NCI-H526 treated with DMSO at 0.1 percent for 48 hours (cell line): ENCODE data around the gene GALNT12.
A peak's percentile ranks its signal among the peaks of the same experiment; 100 is the strongest.

Experiments
- DNase-seq: peaks from one replicate; lab custom pipeline; 2025; lab: John Stamatoyannopoulos, UW

The GALNT12 gene

DNA sequence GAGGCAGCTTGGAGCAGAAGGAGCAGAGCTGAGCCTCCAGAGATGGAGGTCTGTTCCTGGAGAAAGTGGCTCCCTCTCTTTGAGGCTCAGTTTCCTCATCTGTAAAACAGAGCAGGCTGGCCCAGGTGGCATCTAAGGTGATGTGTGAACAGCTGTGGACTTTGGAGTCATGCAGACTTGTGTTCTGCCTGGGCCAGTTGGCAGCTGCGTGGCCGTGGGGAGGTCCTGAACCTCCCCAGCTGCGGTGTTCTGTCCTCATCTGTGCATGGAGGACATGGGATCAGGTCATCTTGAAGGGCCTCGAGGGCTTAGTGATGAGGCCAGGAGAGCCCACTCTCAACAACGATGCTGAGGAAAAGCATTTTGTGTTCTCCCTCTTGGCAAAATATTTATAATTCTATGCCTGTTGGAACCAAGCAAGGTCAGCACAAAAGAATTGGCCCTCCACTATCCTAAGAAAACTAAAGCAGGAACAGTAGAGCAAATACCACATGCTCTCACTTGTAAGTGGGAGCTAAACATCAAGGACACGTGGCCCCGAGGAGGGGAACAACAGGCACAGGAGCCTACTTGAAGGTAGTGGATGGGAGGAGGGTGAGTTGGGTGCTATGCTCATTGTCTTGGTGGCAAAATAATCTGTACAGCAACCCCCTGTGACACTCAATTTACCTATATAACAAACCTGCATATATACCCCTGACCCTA, 73.0 kb downstream of the GALNT12 start:
- no peak for DNase-seq

DNA sequence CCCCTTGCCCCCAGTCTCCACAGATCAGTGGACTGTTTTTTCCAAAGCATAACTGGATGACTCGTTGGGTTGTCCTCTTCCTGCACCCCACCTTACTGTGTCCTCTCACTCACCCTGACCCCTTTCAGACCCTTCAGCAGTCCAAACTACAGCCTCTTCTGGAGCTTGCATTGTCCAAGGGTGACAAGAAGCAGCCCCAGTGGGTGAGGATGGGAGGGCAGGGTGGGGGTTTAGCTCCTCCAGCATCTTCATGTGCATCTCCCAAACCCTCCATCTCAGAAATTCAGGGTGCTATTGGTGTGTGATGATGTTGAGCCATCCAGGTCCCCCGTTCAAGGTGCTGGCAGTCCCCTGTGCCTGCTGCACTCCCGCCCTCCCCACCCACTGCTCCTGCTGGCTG, 73.9 kb downstream of the GALNT12 start:
- DNase-seq, result no peak

DNA sequence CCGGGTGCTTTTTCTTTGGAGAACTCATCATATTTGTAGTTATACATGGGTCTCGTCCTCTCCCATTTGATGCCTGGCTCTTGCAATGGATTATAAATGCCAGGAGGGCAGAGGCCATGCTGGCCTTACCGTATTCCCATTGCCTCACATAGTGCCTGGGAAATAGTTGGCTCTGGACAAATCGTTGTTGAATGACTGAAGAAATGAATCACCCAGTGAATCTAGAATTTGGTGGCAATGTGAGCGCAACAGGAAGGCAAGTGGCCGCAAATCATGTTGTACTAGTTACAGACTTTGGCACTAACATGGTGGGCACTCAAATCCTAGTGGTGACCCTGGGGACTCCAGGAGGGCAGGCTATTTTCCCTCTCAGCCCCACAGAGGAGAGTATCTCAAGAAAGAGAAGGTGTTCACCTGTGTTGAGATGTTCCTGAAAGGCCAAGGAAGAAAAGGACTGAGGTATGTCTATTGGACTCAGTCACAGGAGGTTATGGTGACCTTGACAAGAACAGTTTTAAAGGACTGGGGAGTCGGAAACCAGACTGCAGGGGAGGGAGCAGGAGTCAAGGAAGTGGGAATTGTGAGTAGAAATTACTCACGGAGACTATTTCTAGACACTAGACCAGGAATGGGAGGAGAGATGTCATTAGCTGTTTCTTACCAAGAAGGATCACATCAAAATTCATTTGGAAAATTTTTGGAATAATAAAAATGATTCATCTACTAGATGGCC, 74.5 kb downstream of the GALNT12 start:
- no peak for DNase-seq

DNA sequence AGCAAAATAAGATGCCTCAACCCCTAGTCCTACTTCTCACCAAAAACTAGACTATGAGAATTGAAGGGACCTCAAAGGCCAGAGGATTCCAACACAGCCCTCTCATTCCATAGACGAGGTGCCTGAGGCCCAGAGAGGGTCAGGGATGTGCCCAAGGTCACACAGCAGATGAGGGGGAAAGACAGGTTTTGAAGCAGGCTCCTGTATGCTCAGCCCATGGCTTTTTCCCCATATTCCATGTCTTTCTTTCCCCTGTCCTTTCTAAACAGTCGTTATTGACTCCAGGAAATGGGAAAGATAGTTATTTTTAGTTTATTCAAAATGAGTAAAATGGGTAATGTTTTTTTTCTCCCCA, 75.1 kb downstream of the GALNT12 start:
- no peak for DNase-seq

DNA sequence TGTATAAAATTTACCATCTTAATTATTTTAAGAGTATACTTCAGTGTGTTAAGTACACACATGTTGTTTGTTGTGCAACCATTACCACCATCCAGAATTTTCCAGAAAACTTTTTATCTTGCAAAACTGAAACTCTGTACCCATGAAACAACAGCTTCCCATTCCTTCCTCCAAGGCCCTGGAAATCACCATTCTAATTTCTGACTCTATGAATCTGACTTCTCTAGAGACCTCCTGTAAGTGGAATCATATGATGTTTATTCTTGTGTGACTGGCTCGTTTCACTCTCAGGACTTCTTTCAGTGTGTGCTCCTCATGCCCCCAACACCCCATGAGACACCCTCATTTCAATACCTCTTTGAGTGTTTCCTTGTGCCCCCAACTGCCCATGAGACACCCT, 75.8 kb downstream of the GALNT12 start:
- DNase-seq, result no peak

DNA sequence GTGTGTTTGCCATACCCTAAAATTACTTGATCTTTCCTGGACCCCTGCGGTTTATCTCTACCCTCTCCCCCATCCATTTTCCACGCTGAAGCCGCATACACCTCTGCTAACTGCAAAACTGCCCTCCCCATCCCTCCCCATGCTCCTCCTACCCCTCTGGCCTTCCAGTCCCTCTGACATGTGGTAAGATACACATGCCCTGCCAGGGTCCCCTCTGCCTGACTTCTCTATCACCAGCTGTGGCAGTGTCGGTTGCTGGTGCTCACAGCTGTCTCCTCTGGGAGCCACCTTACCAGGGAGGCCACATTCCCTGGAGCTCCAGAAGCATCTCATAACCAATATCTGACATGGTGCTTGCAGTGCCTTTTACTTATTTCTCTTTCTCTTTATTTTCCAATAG, 77.4 kb downstream of the GALNT12 start:
- no peak for DNase-seq

DNA sequence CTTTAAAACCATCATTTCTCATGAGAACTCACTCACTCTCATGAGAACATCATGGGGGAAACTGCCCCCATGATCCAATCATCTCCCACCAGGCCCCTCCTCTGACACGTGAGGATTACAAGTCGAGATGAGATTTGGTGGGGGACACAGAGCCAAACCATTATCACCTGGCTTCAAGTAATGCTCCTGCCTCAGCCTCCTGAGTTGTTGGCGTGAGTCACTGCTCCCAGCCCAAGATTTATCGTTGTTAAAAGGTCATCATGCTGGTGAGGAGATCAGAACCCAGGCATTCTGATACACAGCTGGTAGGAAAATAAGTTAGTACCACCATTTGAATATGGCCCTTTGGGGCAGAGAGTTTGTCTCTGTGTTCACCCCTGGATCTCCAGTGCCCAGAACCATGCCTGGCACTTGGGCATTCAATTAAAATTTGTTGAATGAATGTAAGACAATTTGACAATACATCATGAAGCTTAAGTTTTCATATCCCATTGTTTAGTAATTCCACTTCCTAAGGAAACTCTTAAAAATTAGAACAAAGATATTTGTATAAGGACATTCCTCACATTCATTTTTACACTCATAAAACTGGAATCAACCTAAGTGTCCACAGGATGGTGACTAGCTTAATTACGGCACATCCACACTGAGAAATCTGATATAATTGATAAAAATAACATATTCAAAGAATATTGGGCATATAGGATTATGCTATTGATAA, 78.3 kb downstream of the GALNT12 start:
- DNase-seq, result no peak

DNA sequence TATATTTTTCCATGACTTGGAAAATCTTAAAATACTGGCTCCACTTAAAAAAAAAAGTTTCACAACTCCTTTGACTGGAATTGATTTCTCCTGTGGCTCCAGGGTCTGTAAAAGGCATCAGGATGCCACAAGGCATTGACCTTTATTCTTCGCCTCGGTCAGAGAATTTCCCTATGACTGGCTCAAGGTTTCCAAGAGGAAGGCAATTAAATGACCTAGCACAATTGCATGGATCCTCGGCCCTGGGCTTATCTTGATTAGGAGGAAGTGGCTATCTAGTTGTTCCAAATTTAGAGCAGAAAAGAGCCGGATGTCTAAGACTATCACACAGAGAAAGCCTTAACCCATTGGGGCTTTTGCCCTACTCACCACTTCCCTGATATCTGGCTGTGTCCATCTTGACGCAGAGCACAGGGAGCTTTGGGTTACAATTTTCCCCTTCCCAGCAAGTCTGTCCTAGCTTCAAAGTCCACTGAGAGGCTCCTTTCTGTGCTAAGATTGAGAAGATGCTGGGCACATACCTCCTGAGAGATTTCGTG, 79.3 kb downstream of the GALNT12 start:
- no peak for DNase-seq

DNA sequence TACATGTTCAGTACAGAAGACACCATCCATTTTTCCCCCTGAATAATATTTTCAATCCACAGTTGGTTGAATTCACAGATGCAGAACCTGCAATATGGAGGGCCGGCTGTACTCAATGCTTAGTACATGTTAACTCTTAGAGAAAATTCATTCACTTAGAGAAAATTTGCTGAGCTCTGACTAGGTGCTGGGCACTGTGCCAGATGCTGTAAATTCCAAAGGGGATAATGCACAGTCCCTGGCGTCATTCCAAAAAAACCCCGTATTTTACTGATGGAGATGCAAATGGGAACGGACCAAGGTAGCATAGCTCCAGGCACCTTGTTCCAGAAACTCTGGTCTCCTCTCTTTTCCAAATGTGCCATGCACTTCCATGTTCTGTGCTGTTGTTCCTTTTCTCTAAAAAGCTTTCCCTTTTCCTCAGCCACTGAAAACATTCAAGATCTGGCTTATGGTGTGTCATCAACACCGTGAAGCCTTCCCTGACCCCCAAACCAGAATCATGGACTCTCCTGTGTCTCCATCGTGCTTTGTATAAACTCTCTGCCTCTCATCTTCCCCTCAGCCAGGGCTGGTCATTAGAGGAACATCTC, 80.5 kb downstream of the GALNT12 start:
- DNase-seq, result peak; percentile 74

DNA sequence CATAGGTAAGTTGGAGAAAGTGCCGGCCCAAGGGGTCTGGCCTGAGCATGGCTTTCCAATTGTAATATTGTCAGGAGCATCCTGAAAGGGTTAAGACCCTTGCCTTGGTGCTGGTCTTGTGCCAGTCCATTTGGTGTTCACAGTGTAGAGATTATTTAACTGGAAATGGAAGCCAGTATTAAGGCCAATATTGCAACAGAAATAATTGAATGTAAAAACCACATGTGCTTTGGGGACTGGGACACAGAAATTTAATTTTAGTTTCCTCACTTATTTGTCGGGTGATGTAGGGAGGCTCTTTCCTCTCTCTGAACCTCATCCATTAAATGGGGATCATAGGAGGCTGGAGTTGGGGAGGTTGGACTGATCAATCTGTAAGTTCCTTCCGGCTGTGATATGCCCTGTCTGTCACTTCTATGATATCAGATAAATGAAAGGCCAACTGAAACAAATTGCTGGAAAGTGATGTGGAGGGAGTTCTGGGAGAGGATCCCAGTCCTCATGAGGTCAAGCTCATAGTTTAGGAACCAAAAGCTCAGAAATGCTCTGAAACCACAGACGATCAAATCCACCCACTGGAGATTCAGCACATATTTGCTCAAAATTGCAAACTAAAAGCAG, 81.4 kb downstream of the GALNT12 start:
- DNase-seq, result no peak

DNA sequence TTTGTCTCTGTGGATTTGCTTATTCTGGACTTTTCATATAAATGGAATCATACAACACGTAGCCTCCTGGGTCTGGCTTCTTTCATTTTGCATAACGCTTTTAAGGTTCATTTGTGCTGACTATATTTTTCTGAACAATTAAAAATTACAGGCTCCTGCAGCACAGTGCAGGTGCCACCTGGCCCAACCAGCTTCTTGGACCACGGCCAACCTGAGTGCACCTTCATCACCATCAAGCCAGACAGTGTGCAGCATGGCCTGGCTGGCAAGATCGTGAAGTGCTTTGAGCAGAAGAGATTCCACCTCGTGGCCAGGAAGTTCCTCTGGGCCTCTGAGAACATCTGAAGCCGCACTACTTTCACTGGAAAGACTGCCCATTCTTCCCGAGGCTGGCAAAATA, 82.8 kb downstream of the GALNT12 start:
- DNase-seq, result peak; percentile 36

DNA sequence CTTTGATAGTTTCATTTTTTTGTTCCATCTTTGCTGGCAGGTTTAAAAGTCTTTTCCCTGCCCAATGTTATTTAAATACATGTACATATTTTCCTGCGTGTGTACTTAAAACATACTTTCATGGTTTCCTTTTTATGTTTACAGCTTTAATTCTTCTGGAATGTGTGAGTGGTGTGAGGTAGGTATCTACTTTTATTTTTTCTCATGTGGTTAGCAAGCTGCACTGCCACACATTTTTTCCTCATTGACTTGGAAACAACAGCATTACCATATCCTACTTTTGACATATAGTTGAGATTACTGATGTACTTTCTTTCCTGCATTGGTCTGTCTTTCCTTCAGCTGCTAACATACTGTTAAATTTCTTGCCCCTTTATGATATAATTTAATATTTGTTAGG, 84.8 kb downstream of the GALNT12 start:
- no peak for DNase-seq

DNA sequence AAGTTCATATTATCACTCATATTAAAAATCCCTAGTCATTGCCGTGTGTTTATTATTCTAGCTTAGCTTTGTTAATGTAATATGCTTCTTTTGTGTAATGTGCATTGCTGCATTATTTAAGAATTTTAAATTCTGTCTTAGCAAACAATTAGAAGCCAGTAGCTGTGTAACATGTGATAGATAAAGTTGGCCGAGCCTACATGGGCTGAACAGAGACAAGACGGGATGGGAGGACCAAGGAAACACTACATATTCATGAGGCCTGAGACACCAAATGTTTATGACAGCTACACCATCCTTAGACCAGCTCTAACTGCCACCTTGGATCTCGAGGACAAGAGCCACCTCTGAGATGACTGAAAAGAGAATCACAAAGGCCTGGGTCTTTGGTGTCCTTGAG, 85.2 kb downstream of the GALNT12 start:
- DNase-seq, result no peak

DNA sequence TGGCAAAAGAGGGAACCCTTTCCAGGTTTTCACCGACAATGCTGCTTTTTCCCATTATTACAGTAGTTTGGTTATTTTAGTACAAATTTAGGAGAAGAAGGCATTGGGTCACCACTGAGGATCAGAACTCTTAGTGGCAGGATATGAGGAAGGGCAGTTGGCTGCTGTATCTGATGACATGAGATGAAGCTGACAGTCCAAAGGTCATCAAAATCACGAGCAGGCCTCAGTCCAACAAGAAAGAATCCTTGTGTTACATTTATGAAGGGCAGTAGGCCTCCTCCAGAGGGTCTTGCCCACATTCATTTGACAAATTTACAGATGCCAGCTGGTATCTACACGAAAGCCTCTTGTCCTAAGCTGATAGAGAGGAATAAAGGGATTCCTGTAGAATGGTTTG, 86.7 kb downstream of the GALNT12 start:
- no peak for DNase-seq

DNA sequence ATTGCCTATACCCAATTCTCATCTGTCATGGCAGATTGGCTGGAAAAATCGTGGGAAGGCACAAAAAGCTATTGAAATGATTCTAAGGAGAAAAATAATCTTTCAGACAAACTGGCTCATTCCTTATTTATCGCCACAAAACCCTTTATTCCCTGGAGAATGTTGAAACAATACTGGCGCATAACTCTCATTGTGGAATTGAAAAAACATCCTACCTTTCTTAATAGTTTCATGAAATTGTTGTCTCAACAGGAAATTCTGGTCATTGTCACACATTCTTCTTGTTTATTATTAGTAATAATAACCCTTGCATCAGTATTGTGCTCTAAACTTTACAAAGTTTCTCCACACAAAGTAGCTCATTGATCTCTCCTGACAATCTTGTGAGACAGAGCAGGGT, 87.3 kb downstream of the GALNT12 start:
- no peak for DNase-seq

DNA sequence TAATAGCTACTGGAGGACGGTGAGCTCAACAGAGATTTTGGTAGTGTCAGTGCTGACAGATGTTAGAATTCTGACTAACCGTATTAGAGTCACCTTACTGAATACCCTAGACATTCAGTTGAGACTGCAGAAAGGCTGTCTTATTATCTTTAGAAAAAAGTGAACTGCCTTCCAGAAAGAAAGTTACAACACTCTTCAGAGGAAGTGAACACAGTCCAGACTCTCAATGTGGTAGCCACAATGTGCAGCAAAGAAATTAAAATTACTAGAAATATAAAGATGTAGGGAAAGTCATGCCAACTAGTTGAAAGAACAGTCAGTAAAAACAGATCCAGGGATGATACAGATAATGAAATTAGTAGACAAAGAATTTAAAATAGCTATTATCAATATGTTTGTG, 89.2 kb downstream of the GALNT12 start:
- DNase-seq, result no peak

DNA sequence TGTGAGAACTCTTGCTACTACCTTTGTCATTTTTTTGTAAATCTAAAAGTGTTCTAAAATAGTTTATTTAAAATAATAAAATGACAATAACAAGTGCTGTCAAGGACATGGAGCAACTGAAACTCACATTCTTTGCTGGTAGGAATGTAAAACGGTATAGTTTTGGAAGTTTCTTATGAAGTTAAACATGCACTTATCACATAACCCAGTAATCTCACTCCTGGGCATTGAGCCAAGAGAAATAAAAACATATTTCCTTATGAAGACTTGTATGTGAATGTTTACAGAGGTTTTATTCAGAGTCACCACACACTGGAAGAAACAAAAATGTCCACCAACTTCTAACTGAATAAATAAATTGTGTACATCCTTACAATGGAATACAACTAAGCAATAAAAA, 90.3 kb downstream of the GALNT12 start:
- no peak for DNase-seq

DNA sequence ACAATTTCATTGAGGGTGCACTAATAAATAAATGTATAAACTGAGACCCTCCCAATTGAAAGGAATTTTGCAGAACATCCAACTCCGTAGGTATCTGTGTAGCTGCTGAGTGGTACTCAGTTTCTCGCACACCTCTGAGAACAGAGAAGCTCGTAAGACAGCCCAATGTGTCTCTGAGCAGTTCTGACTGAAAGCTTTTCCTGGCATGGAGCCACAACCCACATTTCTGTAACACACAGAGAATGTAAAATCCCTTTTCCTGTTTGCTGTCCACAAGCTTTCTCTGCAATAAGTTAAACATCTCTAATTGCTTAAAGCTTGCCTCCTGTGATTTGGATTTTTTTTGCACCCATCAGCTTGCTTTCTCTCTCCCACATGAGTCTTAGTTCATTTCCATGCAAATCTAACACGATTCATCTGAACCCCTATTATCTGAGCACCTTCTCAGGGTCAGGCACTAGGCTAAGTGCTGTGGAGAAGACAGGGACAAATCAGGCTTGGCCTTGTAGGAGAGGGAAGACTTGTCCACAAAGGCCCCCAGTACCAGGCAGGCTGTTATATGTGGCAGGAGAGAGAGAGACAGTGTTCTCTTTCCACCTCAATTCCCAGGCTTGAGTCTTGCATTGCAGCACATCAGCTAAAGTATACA, 92.1 kb downstream of the GALNT12 start:
- DNase-seq, result no peak
